Keratinocyte (primary cell): ENCODE data around the gene FAM50A. TPM values are rescaled to one million over a fixed set of nuclear protein-coding genes. Genes with fewer than 3 reads are reported as not detected.

Experiments used
- DNase-seq: peaks from one replicate; pipeline ENCODE4 v3.0.0-alpha.2; 2011; ENCODE audit warnings: low read depth, missing footprints, low spot score
- FAIRE-seq: peaks from 2 replicates; lab custom pipeline; 2011; peaks lifted over from hg19 to GRCh38; lab: Jason Lieb, UNC
- H2AFZ ChIP-seq: 2 replicates; pipeline ENCODE4 v1.6.0; 2012; ENCODE audit warnings: low read length, control low read depth, inconsistent platforms; ENCODE audit not compliant: control insufficient read depth
- H3K27ac ChIP-seq: 2 replicates; pipeline ENCODE4 v1.5.1; 2011; ENCODE audit warnings: low read length; ENCODE audit not compliant: control insufficient read depth, insufficient read depth
- H3K27me3 ChIP-seq: 3 replicates; pipeline ENCODE4 v1.6.0; 2011; ENCODE audit warnings: low read length; ENCODE audit not compliant: control insufficient read depth, insufficient read depth; ENCODE audit errors: extremely low read depth
- H3K36me3 ChIP-seq, 2 experiments: 2 replicates in 1 of 2; 3 replicates in 1 of 2; pipeline ENCODE4 v1.5.1; 2011; ENCODE audit warnings: low read length in 2 of 2, mild to moderate bottlenecking in 1 of 2; ENCODE audit not compliant: control insufficient read depth in 2 of 2, insufficient read depth in 2 of 2; ENCODE audit errors: extremely low read depth in 1 of 2
- H3K4me1 ChIP-seq: 3 replicates; pipeline ENCODE4 v1.5.1; 2011; ENCODE audit warnings: low read length; ENCODE audit not compliant: control insufficient read depth, insufficient read depth; ENCODE audit errors: extremely low read depth
- H3K4me2 ChIP-seq: 3 replicates; pipeline ENCODE4 v1.6.0; 2011; ENCODE audit warnings: low read depth, low read length; ENCODE audit not compliant: control insufficient read depth, insufficient read depth; ENCODE audit errors: extremely low read depth
- H3K4me3 ChIP-seq, 3 experiments: fragments of 200-600 bp in 1 of 3; sonication (generic) in 1 of 3; 2 replicates in 2 of 3; 3 replicates in 1 of 3; pipeline ENCODE4 v1.5.1; 2011 to 2016; ENCODE audit warnings: low read length in 3 of 3, mild to moderate bottlenecking in 3 of 3, control low read depth in 2 of 3, inconsistent platforms in 1 of 3, low read depth in 1 of 3, mixed read lengths in 1 of 3, mixed run types in 1 of 3, moderate library complexity in 1 of 3; ENCODE audit not compliant: control insufficient read depth in 2 of 3, insufficient read depth in 2 of 3; ENCODE audit errors: extremely low read depth in 1 of 3
- H3K79me2 ChIP-seq: 2 replicates; pipeline ENCODE4 v1.6.0; 2012; ENCODE audit warnings: low read length; ENCODE audit not compliant: control insufficient read depth, insufficient read depth
- H3K9ac ChIP-seq: 3 replicates; pipeline ENCODE4 v1.6.0; 2011; ENCODE audit warnings: low read length; ENCODE audit not compliant: control insufficient read depth, insufficient read depth; ENCODE audit errors: extremely low read depth
- H3K9me1 ChIP-seq: 3 replicates; pipeline ENCODE4 v1.6.0; 2011; ENCODE audit warnings: low read length; ENCODE audit not compliant: control insufficient read depth, insufficient read depth; ENCODE audit errors: extremely low read depth
- H3K9me3 ChIP-seq: 2 replicates; pipeline ENCODE4 v1.5.1; 2012; ENCODE audit warnings: low read depth, low read length; ENCODE audit not compliant: control insufficient read depth
- H4K20me1 ChIP-seq: 3 replicates; pipeline ENCODE4 v1.6.0; 2011; ENCODE audit warnings: low read length; ENCODE audit not compliant: control insufficient read depth, insufficient read depth; ENCODE audit errors: extremely low read depth
- EZH2 ChIP-seq: IDR thresholded peaks from one replicate; pipeline ENCODE4 v1.6.1; 2012; ENCODE audit warnings: inconsistent platforms, mild to moderate bottlenecking, low read length, moderate library complexity
- dilution Hi-C: fragments of 300-500 bp; cut with MboI; formaldehyde crosslinking; loops from one replicate; pipeline ENCODE4 v1.7.0; 2020; ENCODE audit warnings: low sequenced_read_pairs; ENCODE audit not compliant: extremely low pct_ligation_motif_present
- polyA plus RNA-seq, 5 experiments: library from polyadenylated mRNA; depleted of rRNA in 3 of 5; stranded (reverse) in 3 of 5; stranded (forward) in 1 of 5; unstranded in 1 of 5; fragments of >200 nt; gene quantifications; 1 replicate in 1 of 5; 2 replicates in 3 of 5; 3 replicates in 1 of 5; pipeline versions ENCODE4 v1.2.1 to v1.2.3, GENCODE V29; 2011 to 2012; ENCODE audit warnings: missing spikeins in 2 of 5, low read depth in 1 of 5, low replicate concordance in 1 of 5
- TF ChIP-seq, protein P1 (sequence below), 3 experiments: IDR thresholded peaks in 1 of 3; conservative IDR thresholded peaks in 1 of 3; optimal IDR thresholded peaks in 1 of 3; 2 replicates in 2 of 3; 3 replicates in 1 of 3; pipeline versions ENCODE3 to v1.5.1; 2011; ENCODE audit warnings: low read length in 3 of 3, mild to moderate bottlenecking in 3 of 3, moderate library complexity in 2 of 3, control low read depth in 1 of 3, inconsistent platforms in 1 of 3; ENCODE audit not compliant: insufficient read depth in 2 of 3; ENCODE audit errors: extremely low read depth in 1 of 3

Gene FAM50A
- polyA plus RNA-seq, 1 donor (not counting 4 experiments of a cell fraction or from before 2014, with no cell fraction given): 35.7 TPM

DNA sequence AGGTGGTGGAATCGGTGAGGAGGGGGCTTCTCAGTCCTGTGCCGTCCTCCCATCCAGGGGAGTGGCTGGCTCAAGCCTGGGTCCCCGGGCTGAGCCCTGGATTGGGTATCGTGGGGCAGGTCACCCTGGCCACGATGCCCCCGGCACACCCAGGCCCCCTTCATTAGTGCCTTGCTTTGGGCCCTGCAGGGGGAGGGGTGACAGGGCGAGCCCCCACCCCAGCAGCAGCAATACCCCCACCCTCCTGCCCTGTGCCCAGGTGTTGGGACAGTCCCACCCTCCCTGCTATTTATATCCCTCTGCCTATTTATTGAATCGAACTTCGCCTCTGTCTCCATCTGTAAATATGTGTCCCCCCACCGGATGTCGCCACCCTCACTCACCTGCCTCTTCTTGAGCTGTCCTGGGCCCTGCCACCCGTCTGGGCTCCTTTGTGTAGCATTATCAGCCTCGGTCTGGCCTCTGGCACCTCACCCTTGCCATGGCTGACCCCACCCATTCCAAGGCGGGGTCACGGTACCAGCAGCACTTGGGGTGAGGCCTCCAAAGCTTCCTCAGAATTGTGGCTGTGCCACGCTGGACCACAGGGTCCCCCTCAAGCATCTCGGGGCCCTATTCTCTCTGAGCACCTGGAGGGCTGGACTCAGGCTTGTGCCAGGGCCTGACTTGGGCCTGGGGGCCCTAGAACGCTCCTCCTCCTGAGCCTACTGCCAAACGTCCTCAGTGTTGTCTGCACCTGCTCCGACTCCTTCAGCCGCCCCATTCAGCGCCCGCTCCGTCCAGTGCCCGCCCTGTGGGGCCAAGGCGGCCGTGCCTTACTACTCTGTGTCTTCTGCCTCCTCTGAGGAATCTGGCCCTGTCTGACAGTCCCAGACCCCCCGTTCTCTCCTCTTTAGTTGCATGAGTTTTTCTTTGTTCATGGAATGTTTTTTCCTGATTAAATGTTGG, 29.0 kb downstream of the FAM50A start:
- Histone ChIP-seq H3K9ac (no peak overlapping the region), H2AFZ (no peak overlapping the region), H3K36me3 (peaks cover 0 to 5% of the 10 kb centered on the region in 2 experiments), H3K4me2 (no peak overlapping the region), H3K79me2 (no peaks in the 10 kb centered on the region), H3K9me3 (peaks cover 2% of the 10 kb centered on the region), H3K4me3 (no peak overlapping the region), H3K27ac (no peak overlapping the region), H3K4me1 (no peaks in the 10 kb centered on the region), H3K9me1 (no peaks in the 10 kb centered on the region), H4K20me1 (no peaks in the 10 kb centered on the region), H3K27me3 (no peaks in the 10 kb centered on the region)
- dilution Hi-C loops: no loop called here
- no peak for TF ChIP-seq EZH2
- TF ChIP-seq, protein P1, sequence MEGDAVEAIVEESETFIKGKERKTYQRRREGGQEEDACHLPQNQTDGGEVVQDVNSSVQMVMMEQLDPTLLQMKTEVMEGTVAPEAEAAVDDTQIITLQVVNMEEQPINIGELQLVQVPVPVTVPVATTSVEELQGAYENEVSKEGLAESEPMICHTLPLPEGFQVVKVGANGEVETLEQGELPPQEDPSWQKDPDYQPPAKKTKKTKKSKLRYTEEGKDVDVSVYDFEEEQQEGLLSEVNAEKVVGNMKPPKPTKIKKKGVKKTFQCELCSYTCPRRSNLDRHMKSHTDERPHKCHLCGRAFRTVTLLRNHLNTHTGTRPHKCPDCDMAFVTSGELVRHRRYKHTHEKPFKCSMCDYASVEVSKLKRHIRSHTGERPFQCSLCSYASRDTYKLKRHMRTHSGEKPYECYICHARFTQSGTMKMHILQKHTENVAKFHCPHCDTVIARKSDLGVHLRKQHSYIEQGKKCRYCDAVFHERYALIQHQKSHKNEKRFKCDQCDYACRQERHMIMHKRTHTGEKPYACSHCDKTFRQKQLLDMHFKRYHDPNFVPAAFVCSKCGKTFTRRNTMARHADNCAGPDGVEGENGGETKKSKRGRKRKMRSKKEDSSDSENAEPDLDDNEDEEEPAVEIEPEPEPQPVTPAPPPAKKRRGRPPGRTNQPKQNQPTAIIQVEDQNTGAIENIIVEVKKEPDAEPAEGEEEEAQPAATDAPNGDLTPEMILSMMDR (optimal IDR thresholded peaks at IDR 0.05 in 1 of 3, IDR thresholded peaks at IDR 0.05 in 1 of 3, conservative IDR thresholded peaks at IDR 0.05 in 1 of 3; ENCODE audit: extremely low read depth in 1 of 3, insufficient read depth in 2 of 3, low read length in 3 of 3): no peak
- FAIRE-seq: no peak
- DNase-seq: no peak

DNA sequence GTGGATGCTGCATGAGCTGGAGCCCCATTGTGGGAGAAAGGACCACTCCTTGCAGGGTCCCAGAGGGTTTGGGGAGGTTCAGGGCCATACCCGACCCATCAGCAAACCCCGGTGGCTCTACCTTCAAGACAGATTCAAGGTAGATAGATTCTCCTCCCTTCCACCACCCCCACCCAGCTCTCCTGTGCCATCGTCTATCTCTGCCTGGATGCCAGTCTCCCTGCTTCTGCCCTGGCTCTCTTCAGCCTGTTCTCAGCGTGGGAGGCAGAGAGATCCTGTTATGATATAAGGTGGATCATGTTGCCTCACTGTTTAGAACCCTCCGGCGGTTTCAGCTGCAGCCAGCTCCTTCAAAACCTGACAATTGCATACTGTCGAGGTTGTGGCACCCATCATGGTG, 29.7 kb downstream of the FAM50A start:
- Histone ChIP-seq H4K20me1 (no peaks in the 10 kb centered on the region), H3K9ac (no peak overlapping the region), H3K36me3 (peaks cover 0 to 5% of the 10 kb centered on the region in 2 experiments), H3K27me3 (no peaks in the 10 kb centered on the region), H3K27ac (no peak overlapping the region), H3K79me2 (no peaks in the 10 kb centered on the region), H3K4me2 (no peak overlapping the region), H3K4me3 (no peak overlapping the region), H3K9me3 (peaks cover 2% of the 10 kb centered on the region), H2AFZ (no peak overlapping the region), H3K9me1 (no peaks in the 10 kb centered on the region), H3K4me1 (no peaks in the 10 kb centered on the region)
- DNase-seq: no peak
- no peak for FAIRE-seq
- no peak for TF ChIP-seq EZH2
- TF ChIP-seq, protein P1 (optimal IDR thresholded peaks at IDR 0.05 in 1 of 3, IDR thresholded peaks at IDR 0.05 in 1 of 3, conservative IDR thresholded peaks at IDR 0.05 in 1 of 3; ENCODE audit: extremely low read depth in 1 of 3, insufficient read depth in 2 of 3, low read length in 3 of 3): no peak
- dilution Hi-C loops: no loop called here
